Measurements from ENCODE around the gene GRAMD1C.
"Not testable (repeated sequence)": the region's sequence is repeated elsewhere in the genome, so short reads cannot be mapped to it uniquely, and the experiment has no call there.

The GRAMD1C gene

DNA sequence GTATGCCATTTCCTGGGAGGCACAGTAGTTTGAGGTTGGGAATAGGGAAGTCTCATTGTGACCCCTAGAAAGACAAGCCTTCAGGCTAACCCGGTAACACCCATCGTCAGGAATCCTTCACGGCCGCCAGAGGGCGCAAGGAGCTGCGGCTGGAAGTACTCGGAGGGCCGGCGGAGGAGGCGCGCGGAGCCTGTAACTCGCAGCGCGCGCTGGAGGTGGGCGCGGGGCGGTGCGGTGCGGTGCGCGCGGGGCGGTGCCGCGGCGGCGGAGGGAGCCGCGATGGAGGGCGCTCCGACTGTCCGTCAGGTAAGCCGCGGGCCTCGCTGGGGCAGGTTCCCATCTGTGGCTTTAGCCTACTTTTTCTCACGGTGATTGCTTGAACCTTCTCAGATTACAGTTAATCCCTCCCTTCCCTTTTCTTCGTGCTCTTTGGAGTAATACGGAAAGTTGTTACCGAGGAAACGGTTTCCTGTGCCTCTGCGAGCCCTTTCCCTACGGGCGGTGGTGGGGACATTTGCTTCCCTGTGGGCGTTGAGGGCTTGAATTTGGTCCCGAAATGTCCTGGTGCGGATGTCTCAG is at the start of gene GRAMD1C:
Gene GRAMD1C (plus strand): TSS at position 158 of the 579 bp plus-strand sequence. CDS start 122 bp downstream, at position 280.
- peak; percentile 29 for DNase-seq

DNA sequence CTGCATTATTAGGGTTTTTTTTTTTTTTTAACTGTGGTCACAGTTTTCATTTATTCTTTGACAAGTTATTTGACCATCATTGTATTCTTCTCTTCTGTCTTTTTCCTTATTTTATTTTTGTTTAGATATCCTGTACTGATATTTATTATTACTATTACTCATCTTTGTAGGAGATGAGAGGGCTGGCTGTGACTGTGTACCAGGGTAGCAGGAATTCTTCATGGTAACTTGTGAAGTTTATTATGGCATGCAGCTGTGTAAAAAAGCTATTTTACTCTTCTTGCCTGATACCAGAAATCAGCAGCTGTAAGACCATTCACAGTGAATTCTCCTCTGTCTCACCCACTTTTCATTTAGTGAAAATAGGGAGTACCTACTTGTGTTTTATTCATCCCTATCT is 47.2 kb upstream of the GRAMD1C start:
- DNase-seq: no peak

GRCh38 chr3:113794526-113794925 is 44.1 kb upstream of the GRAMD1C start:
- no peak for DNase-seq

GRCh38 chr3:113795693-113796092 is 42.9 kb upstream of the GRAMD1C start:
- DNase-seq: no peak

- DNase-seq: no peak
Measured at GRCh38 chr3:113802795-113803455, 35.7 kb upstream of the GRAMD1C start.

DNA sequence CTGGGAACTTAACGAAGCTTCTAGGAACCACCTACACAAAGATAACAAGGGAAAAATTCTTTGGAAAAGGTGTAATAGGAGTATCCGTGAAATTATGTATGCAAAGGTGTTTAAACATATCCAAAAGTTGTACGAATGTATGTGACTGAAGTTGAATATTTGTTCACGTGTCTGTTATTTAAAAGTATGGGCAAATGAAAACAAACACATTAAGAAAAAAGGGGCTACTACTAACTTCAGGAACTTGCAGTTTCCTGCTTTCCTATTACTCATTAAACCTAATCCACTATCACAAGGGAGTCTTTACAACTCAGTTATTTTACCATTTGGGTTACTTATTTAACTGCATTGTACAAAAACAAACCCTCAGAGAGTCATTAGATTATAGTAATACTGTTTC is 33.9 kb upstream of the GRAMD1C start:
- no peak for DNase-seq

DNA sequence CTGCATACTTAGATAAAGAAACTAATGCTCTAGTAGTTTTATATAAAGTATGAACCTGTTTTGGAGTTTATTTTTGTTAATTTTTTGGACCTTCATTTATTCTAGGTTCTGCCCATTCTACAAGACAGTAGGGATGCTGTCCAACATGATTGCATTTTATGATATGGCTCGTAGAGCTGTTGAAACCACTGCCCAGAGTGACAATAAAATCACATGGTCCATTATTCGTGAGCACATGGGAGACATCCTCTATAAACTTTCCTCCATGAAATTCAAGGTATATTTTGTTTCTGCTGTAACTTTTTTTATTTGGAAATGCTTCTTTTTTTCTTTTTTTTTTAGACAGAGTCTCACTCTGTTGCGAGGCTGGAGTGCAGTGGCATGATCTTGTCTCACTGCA is 33.3 kb upstream of the GRAMD1C start:
- no peak for DNase-seq

GRCh38 chr3:113812854-113813253 is 25.7 kb upstream of the GRAMD1C start:
- DNase-seq: no peak

DNA sequence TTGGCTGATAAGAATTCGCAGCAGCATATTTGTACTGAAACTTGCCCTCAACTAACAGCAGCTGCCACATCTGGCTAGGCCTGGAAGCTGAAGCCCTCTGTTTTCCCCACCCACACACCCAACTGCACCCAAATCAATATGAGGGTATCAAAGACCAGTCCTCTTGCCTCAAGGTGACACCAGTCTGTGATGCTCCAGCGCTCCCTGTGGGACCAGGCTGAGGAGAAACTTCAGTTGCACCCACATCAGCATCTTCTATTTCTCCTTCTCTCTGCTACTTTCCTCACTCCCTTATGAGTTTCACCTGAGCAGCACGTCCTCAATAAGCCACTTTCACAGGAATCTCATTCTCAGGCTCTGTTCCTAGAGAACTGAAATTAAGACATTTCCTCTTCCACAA is 18.7 kb upstream of the GRAMD1C start:
- DNase-seq: no peak

GRCh38 chr3:113825090-113825489 is 13.5 kb upstream of the GRAMD1C start:
- no peak for DNase-seq

DNA sequence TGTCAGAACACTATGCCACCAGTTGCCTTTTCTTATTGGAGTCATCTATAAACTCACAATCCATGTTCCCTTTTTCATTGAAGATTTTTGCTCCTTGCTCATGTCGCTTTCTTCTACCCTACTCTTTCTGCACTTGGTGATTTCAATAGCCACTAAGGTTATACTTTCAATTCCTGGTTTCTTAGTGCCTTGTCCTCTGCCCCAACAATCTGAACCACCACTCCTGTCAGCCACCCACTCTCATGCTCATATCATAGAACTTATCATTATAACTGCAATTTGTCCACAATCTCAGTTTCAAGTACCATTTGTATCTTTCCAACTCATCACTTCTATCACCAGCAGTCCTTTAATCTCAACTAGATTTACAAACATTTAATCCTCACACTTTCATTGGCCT is 10.0 kb upstream of the GRAMD1C start:
- no peak for DNase-seq

- DNase-seq: no peak
Measured at GRCh38 chr3:113829576-113830354, 8.8 kb upstream of the GRAMD1C start.

- DNase-seq: no peak
Measured at GRCh38 chr3:113831103-113831355, 7.6 kb upstream of the GRAMD1C start.

- no peak for DNase-seq
Measured at GRCh38 chr3:113832477-113833164, 6.0 kb upstream of the GRAMD1C start.

- DNase-seq: no peak
Measured at GRCh38 chr3:113834983-113835382, 3.6 kb upstream of the GRAMD1C start.

- DNase-seq: no peak
Measured at GRCh38 chr3:113839551-113839950, 963 bp downstream of the GRAMD1C start.

GRCh38 chr3:113844622-113845222 is 6.1 kb downstream of the GRAMD1C start:
- DNase-seq: no peak

DNA sequence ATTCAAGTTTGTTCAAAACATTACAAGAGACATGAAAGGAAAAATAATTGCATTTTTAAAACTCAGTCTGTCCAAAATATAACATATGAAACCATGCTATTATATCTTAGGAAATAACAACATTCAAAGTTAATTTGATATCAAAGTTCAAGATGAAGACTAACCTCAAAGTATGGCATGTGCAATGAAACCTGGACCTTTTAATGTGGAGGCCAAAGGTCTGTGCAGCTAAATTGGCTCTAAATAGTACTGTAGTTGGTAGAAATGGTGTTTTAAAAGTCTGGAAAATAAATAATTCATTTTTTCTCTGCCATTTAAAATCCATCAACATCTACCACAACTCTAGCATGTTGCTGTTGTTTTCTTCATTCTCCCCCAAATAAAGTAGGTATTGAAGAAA is 8.7 kb downstream of the GRAMD1C start:
- DNase-seq: no peak

GRCh38 chr3:113847664-113848461 is 9.3 kb downstream of the GRAMD1C start:
- DNase-seq: no peak

DNA sequence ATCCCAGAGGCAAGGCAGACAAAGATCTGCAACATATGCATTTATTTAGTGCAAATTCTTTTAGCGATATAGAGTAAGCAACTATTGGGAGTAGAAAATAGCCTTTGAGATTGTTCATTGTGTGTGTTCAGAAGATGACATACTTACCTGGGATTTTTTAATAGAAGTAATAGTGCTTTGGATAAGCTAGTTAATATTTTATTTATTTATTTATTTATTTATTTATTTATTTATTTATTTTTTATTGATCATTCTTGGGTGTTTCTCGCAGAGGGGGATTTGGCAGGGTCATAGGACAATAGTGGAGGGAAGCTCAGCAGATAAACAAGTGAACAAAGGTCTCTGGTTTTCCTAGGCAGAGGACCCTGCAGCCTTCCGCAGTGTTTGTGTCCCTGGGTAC is 10.5 kb downstream of the GRAMD1C start:
- not testable (repeated sequence) for DNase-seq

DNA sequence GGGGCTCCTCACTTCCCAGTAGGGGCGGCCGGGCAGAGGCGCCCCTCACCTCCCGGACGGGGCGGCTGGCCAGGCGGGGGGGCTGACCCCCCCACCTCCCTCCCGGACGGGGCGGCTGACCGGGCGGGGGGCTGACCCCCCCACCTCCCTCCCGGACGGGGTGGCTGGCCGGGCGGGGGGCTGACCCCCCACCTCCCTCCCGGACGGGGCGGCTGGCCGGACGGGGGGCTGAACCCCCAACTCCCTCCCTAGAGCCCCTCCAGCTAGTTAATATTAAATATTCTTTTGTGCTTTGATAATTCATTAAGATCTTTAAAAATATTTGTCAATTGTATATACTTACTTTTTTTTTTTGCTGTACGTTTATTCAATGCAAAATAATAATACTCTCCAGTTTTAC is 11.3 kb downstream of the GRAMD1C start:
- not testable (repeated sequence) for DNase-seq

DNA sequence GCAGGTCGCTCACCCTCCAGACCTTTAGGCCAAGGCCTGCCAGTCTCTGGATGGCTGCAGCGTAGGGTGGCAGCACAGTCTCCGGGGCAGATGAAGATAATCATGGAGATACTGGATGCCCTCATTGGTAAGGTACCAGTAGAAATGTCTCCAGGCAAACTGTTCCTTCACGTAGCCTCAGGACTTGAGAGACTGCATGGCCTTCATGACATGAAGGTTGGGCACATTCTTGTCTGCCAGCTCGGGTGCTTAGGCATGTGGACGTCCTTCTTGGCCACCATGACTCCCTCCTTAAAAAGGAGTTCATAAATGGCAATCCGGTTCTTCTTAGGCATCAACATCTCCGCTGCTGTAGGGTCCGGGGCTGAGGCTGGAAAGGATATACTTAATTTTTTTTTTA is 11.8 kb downstream of the GRAMD1C start:
- DNase-seq: not testable (repeated sequence)

DNA sequence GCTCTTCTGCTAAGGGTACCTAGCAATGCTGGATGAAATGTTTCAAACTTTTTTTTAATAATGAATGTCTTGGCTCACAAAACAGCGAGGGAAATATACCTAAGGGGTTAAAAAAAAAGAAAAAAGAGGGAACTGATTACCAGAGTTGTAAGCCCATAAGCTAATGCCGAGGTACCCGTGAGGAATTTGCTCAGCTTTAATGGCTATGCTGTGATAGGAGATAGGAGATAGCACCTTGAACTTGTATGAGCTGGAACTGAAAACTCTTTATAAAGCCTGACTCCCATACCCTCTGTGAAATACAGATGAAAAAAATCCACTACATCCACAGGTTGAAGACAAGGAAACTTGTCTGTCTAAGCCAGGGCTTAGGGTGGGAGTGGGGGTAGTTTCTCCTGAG is 13.9 kb downstream of the GRAMD1C start:
- DNase-seq: no peak

Data from SIG-M5 (cell line).